SJCRH30 (cell line): ENCODE data around the gene EXOC8. TPM values are rescaled to one million over a fixed set of nuclear protein-coding genes. Genes with fewer than 3 reads are reported as not detected.
A peak's percentile ranks its signal among the peaks of the same experiment; 100 is the strongest.

Source experiments
- DNase-seq, 2 experiments: peaks; one replicate each; pipeline ENCODE4 v3.0.0-alpha.2; 2015 to 2020
- H3K27ac ChIP-seq: fragments of 250-450 bp; sonication (Bioruptor Pico); 2 replicates; pipeline ENCODE4 v1.5.1; 2020; ENCODE audit warnings: mild to moderate bottlenecking, moderate library complexity
- H3K27me3 ChIP-seq: fragments of 250-450 bp; sonication (Bioruptor Pico); 2 replicates; pipeline ENCODE4 v1.5.1; 2020; ENCODE audit warnings: mild to moderate bottlenecking, moderate library complexity
- H3K36me3 ChIP-seq: fragments of 250-450 bp; sonication (Bioruptor Pico); 2 replicates; pipeline ENCODE4 v1.5.1; 2020; ENCODE audit warnings: mild to moderate bottlenecking, moderate library complexity
- H3K4me1 ChIP-seq: fragments of 250-450 bp; sonication (Bioruptor Pico); 2 replicates; pipeline ENCODE4 v1.5.1; 2020; ENCODE audit warnings: mild to moderate bottlenecking, moderate library complexity
- H3K4me3 ChIP-seq: fragments of 250-450 bp; sonication (Bioruptor Pico); 2 replicates; pipeline ENCODE4 v1.5.1; 2020; ENCODE audit warnings: mild to moderate bottlenecking, moderate library complexity
- H3K9me3 ChIP-seq: fragments of 250-450 bp; sonication (Bioruptor Pico); replicated peaks from 2 replicates; pipeline ENCODE4 v1.5.1; 2020; ENCODE audit warnings: mild to moderate bottlenecking, moderate library complexity
- total RNA-seq: library from RNA; depleted of rRNA; stranded (reverse); fragments of >200 nt; shearing (Covaris generic); gene quantifications from 2 replicates; pipeline ENCODE4 v1.2.3, GENCODE V29; 2014; rRNA removed

The EXOC8 gene, protein sequence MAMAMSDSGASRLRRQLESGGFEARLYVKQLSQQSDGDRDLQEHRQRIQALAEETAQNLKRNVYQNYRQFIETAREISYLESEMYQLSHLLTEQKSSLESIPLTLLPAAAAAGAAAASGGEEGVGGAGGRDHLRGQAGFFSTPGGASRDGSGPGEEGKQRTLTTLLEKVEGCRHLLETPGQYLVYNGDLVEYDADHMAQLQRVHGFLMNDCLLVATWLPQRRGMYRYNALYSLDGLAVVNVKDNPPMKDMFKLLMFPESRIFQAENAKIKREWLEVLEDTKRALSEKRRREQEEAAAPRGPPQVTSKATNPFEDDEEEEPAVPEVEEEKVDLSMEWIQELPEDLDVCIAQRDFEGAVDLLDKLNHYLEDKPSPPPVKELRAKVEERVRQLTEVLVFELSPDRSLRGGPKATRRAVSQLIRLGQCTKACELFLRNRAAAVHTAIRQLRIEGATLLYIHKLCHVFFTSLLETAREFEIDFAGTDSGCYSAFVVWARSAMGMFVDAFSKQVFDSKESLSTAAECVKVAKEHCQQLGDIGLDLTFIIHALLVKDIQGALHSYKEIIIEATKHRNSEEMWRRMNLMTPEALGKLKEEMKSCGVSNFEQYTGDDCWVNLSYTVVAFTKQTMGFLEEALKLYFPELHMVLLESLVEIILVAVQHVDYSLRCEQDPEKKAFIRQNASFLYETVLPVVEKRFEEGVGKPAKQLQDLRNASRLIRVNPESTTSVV
- total RNA-seq, result 13.4 and 15.0 TPM in 2 replicates

DNA sequence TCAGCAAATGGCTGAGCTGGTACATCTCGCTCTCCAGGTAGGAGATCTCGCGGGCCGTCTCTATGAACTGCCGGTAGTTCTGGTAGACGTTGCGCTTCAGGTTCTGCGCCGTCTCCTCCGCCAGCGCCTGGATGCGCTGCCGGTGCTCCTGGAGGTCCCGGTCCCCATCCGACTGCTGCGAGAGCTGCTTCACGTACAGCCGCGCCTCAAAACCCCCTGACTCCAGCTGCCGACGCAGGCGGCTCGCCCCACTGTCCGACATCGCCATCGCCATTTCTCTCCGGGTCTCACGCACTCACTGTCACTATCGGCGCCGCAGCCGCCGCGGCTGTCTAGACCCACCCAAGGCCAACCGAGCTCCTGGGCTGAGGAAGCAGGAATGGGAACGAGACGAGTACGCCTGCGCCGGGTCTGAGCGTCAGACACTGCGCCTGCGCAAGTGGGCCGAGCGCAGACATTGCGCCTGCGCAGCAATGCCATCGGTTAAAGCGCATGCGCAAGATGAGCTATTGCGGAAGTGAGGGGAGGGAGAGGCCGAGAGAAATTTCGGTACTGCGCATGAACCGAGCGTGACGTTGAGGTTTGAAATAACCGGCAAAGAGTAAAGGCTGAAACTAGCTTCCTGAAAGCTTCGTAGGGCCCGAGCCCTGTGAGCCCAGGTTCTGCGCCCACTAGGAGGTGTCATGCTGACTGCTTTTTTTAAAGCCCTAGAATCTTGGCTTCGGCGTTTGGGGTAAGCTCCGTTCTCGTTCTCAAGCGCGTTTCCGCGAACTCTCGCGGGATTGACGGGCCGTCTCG lies at the start of gene EXOC8:
TSS of gene EXOC8 (minus strand) at position 381 of the 798 bp plus-strand sequence. CDS start at position 274, 107 bp downstream.
- peak; percentile 93 to 99 for DNase-seq
- Histone ChIP-seq H3K4me1 (peaks cover 11% of the 10 kb centered on the region), H3K27ac (peak within 1 kb of the TSS; percentile 81), H3K4me3 (peak within 1 kb of the TSS; percentile 80), H3K36me3 (peaks cover 15% of the 10 kb centered on the region; the same call in 1 of the 2 replicates), H3K27me3 (no peaks in the 10 kb centered on the region), H3K9me3 (no peaks in the 10 kb centered on the region)

DNA sequence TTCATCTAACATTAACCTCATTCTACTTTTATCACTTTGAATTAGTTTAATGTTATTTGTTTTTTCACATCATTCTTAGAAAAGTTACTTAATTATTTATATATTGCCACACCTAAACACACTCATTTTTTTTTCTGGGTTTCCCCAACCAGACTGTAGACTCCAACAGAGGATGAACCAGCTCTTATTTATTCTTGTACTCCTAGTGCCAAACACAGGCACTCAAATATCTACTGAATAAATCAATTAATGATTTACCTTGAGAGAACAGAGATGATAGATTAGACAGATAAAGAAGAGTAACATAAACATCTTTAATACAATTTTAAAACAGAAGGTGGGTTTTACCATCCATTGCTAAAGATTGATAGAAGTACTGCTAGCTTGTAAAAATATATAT lies 48.8 kb upstream of the EXOC8 start:
- H3K4me3 ChIP-seq, result no peak overlapping the region
- no peaks in the 10 kb centered on the region for H3K9me3 ChIP-seq
- DNase-seq, result no peak
- H3K27ac ChIP-seq, result no peak overlapping the region
- H3K36me3 ChIP-seq, result no peaks in the 10 kb centered on the region
- no peaks in the 10 kb centered on the region for H3K27me3 ChIP-seq
- H3K4me1 ChIP-seq, result no peaks in the 10 kb centered on the region

DNA sequence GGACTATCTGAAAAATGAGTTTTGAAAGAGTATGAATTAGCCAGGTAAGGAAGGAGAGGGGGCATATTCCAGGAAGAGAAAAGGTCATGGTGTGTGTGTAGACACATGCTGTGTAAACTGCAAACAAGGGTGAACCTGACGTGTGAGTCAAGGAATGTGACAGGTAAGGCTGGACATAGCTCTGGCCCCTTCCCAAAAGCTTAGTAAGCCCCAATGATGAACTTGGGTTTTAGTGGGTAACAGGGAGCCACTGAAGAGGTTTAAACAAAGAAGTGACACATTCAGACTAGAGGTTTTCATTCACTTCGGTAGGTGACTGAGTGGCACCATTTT lies 47.7 kb upstream of the EXOC8 start:
- Histone ChIP-seq H3K4me3 (no peak overlapping the region), H3K9me3 (no peaks in the 10 kb centered on the region), H3K27ac (no peak overlapping the region), H3K4me1 (no peaks in the 10 kb centered on the region), H3K36me3 (no peaks in the 10 kb centered on the region), H3K27me3 (no peaks in the 10 kb centered on the region)
- DNase-seq, result no peak

DNA sequence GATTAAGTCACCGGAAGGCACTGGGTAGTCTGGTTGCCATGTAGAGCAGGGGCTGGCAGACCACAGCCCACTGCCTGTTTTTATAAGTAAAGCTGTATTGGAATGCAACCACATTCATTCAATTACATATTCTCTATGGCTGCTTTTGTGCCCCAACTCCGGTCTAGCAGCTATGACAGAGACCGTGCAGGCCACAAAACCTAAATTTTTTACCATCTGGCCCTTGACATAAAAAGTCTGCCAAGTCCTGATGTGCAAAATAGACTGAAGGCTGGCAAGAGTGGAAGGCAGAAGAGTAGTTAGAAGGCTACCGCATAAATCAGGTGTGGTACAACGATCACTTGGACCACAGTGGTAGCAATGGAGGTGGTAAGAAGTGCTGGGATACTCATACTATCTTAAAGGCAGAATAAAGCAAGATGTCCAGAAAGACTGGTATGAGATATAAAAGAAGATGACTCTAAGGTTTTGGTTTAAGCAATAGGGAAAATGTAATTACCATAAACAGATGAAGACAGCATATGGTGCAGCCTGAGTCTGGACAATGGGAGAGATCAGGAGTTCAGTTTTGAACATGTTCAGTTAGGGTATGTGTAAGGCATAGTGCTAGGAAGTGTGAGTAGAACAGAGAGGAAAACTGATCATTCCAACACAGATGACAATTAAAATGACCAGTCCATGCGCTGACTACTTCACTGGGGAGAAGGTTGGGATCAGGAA lies 47.2 kb upstream of the EXOC8 start:
- H3K36me3 ChIP-seq, result no peaks in the 10 kb centered on the region
- H3K27ac ChIP-seq, result no peak overlapping the region
- H3K4me1 ChIP-seq, result no peaks in the 10 kb centered on the region
- no peak overlapping the region for H3K4me3 ChIP-seq
- no peak for DNase-seq
- H3K27me3 ChIP-seq, result no peaks in the 10 kb centered on the region
- H3K9me3 ChIP-seq, result no peaks in the 10 kb centered on the region

DNA sequence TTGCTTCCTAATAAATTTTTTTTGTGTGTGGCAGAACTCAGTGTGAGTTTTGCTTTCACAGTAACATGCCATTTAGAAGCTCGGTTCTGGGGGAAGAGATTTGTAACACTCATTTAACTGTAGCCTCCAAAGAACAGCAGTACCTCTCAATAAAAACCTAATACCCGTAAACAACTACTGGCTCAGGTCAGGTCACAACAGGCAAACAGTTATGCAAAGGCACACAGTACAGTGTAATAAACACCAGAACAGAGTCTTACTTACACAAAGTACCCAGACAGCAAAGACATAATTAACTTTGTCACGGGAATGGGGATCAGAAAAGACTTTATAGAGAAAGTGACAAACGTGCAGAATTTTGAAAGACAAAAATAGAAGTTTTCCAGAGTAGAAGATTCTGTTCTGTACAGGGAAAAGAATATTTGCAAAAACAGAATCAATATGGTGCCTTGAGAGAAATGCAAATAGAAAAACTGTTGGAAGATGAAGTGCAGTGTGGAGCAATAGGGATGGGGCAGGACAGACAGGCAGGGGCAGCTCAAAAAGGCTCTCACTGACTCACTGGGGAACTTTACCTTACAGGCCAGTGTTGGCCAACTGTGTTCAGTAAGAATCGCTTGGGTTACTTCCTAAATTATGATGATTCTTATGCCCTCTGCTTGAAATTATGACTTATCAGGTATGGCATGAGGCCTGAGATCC lies 45.7 kb upstream of the EXOC8 start:
- Histone ChIP-seq H3K4me3 (no peak overlapping the region), H3K9me3 (no peaks in the 10 kb centered on the region), H3K27me3 (no peaks in the 10 kb centered on the region), H3K4me1 (no peaks in the 10 kb centered on the region), H3K36me3 (no peaks in the 10 kb centered on the region), H3K27ac (no peak overlapping the region)
- DNase-seq, result peak in 1 of 2 experiments; percentile 13

DNA sequence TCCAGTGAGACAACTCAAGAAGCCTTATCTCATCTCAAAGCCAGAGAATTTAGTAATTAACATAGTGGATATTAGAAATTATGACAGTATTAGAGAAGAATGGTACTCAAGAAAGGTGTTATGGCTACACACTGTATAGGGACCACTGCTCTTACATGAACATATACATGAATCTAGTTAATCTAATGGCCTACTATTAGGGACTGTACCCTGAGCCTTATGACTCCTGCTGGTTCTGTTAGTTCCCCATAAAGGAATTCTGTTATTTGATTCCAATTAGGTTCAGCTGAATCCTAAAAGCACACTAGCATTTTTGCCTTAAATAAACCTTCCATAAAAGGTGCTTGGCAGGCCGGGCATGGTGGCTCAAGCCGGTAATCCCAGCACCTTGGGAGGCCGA lies 44.8 kb upstream of the EXOC8 start:
- Histone ChIP-seq H3K27ac (no peak overlapping the region), H3K27me3 (no peaks in the 10 kb centered on the region), H3K4me1 (no peaks in the 10 kb centered on the region), H3K36me3 (no peaks in the 10 kb centered on the region), H3K9me3 (no peaks in the 10 kb centered on the region), H3K4me3 (no peak overlapping the region)
- DNase-seq, result no peak

DNA sequence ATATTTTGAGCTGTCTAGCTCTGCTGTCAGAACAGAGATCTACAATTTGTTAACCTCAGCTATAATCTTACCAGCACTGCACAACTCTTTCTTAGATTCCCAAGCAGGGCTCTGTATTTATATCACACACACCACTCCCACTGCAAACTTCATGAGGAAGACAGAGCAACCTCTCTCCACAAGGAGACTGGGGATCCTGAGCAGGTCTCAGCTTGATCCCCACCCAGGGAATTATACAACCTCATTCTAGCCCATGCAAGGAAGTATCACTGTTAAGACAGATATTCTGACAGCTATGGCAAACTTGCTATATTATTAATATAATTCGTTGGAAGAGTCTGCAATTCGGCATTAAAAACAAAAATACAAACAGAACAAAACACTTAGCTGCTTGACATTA lies 44.1 kb upstream of the EXOC8 start:
- Histone ChIP-seq H3K9me3 (no peaks in the 10 kb centered on the region), H3K27ac (no peak overlapping the region), H3K36me3 (no peaks in the 10 kb centered on the region), H3K4me3 (no peak overlapping the region), H3K27me3 (no peaks in the 10 kb centered on the region), H3K4me1 (no peaks in the 10 kb centered on the region)
- DNase-seq, result no peak

DNA sequence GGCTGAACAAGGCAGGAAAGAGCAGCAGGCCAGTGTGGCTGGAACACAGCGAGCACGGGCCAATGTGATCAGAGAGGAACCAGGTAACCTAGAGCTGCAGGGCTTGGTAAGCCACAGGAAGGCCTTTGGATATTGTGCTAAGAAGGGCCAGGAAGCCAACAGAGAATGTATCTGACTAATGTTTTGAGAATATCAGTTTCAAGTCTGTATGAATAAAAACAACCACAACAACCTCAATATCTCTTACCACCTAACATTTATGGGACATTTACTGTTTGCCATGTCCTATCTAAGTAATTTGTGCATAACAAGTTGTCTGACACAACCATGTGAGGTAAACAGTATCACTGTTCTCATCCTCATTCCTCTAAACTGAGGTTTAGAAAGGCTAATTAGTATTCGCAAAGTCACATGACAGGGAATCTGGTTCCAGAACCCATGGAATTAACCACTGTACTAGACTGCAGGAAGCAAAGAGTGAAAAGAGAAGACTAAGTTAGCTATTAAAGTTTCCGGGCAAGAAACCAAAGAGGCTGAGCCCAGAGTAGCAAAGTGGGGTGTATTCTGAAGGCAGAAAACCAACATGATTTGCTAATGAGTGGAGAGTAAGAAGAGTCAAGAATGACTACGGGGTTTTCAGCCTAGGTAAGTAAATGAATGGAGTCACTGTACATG lies 39.4 kb upstream of the EXOC8 start:
- no peaks in the 10 kb centered on the region for H3K9me3 ChIP-seq
- no peak for DNase-seq
- H3K36me3 ChIP-seq, result no peaks in the 10 kb centered on the region
- H3K27me3 ChIP-seq, result no peaks in the 10 kb centered on the region
- no peak overlapping the region for H3K27ac ChIP-seq
- H3K4me3 ChIP-seq, result no peak overlapping the region
- H3K4me1 ChIP-seq, result no peaks in the 10 kb centered on the region

DNA sequence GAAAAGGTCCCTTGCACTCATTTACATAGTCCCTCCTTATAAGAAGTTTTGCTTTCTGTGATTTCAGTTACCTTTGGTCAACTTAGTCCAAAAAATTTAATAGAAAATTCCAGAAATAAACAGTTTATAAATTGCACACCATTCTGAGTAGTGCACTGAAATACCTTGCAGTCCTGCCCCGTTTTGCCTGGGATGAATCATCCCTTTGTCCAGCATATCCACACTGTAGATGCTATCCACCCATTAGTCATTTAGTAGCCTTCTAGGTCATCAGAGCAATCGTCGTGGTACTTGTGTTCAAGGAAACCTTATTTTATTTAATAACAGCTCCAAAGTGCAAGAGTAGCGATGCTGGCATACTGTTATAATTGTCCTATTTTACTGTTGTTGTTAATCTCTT lies 38.4 kb upstream of the EXOC8 start:
- Histone ChIP-seq H3K27ac (no peak overlapping the region), H3K9me3 (no peaks in the 10 kb centered on the region), H3K4me3 (no peak overlapping the region), H3K27me3 (no peaks in the 10 kb centered on the region), H3K36me3 (no peaks in the 10 kb centered on the region), H3K4me1 (no peaks in the 10 kb centered on the region)
- no peak for DNase-seq

DNA sequence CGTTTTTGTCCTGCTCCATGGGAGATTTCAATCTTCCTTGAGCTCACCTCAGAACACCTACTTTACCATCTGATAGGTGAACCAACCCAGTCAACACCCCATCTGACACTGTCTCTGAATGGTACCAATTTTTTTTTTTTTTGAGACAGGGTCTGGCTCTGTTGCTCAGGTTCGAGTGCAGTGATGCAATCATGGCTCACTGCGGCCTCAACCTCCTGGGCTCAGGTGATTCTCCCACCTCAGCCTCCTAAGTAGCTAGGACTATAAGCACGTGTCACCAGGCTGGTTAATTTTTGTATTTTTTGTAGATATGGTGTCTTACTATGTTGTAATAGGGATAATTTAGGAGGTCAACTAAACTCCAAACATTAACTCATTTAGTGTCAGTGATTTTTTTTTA lies 36.7 kb upstream of the EXOC8 start:
- H3K9me3 ChIP-seq, result no peaks in the 10 kb centered on the region
- no peaks in the 10 kb centered on the region for H3K4me1 ChIP-seq
- no peaks in the 10 kb centered on the region for H3K27me3 ChIP-seq
- no peak for DNase-seq
- H3K36me3 ChIP-seq, result peaks cover 5% of the 10 kb centered on the region; the same call in 1 of the 2 replicates
- no peak overlapping the region for H3K4me3 ChIP-seq
- H3K27ac ChIP-seq, result no peak overlapping the region

DNA sequence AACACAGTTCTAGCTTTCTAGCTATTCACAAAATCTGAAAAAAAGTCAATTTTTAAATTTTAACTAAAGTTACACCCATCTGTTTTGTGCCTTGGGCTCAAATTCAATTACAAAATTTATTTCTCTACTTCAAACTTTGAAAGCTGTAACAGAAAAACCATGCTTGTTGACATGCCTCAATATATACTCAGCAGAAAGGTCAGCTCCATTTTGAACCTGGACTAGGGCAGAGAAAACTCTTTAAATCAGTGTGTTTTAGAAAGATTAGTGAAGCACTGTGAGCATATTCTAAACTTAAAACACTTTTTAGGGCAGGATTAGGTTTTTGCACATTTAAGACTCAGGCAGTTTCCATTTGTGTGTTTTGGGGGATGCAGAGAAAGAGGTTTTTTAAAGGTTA lies 34.8 kb upstream of the EXOC8 start:
- H3K9me3 ChIP-seq, result no peaks in the 10 kb centered on the region
- peaks cover 5% of the 10 kb centered on the region; the same call in 1 of the 2 replicates for H3K36me3 ChIP-seq
- no peak overlapping the region for H3K4me3 ChIP-seq
- DNase-seq, result no peak
- no peaks in the 10 kb centered on the region for H3K4me1 ChIP-seq
- no peaks in the 10 kb centered on the region for H3K27me3 ChIP-seq
- no peak overlapping the region for H3K27ac ChIP-seq

DNA sequence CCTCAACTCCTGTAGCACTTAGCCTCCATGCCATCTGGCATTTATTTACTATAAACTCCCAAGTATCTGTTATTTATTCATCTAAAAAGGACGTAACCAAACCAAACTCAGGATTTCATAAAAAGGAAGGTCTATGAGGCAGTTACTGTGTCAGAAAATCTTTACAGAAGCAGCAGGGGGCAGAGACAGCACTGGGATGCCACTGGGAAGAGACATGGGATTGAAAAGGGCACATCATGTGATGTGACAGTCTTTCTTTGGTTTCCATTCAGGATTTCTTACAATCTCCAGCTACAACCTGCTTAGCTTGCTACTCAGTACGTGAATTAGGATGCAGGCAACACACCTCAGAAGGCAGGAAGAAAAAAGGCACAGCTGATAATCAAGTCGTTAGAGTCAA lies 31.6 kb upstream of the EXOC8 start:
- no peaks in the 10 kb centered on the region for H3K4me1 ChIP-seq
- H3K27me3 ChIP-seq, result no peaks in the 10 kb centered on the region
- H3K4me3 ChIP-seq, result no peak overlapping the region
- no peaks in the 10 kb centered on the region for H3K9me3 ChIP-seq
- peaks cover 5% of the 10 kb centered on the region; the same call in 1 of the 2 replicates for H3K36me3 ChIP-seq
- no peak for DNase-seq
- H3K27ac ChIP-seq, result no peak overlapping the region

DNA sequence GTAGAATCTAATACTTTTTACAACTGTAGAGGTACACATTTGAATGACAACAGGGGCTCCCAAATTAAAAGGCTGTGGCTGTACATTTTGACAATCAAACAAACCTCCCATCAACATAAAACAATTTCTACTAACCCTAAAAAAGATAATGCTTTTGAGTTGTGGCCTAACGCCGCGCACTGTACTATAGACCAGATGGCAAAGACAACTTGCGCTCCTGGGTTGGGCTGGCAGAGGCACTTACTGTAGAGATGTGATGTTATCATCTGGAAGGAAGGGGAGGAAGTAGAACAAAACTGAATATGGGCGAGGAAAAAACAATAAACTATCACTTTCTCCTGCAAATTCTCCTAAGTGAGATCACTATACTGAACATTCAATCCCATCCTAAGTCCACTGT lies 26.5 kb upstream of the EXOC8 start:
- Histone ChIP-seq H3K4me1 (no peaks in the 10 kb centered on the region), H3K9me3 (no peaks in the 10 kb centered on the region), H3K36me3 (peaks cover 7% of the 10 kb centered on the region; the same call in 1 of the 2 replicates), H3K27ac (no peak overlapping the region), H3K27me3 (no peaks in the 10 kb centered on the region), H3K4me3 (no peak overlapping the region)
- DNase-seq, result no peak
